ACC112 (cell line): ENCODE data around the gene FBN3.
"Not testable (repeated sequence)": the region's sequence is repeated elsewhere in the genome, so short reads cannot be mapped to it uniquely, and the experiment has no call there.

Experiments used
- H2AFZ ChIP-seq: fragments of 200-600 bp; sonication (generic); one replicate; pipeline ENCODE4 v1.6.0; 2017; ENCODE audit warnings: antibody characterized with exemption, low read length; ENCODE audit not compliant: unreplicated experiment
- H3K27ac ChIP-seq: fragments of 200-600 bp; sonication (generic); 2 replicates; pipeline ENCODE4 v1.5.1; 2014; ENCODE audit warnings: low read depth, mild to moderate bottlenecking, antibody characterized with exemption, low read length, moderate library complexity
- H3K27me3 ChIP-seq: fragments of 200-600 bp; sonication (generic); 2 replicates; pipeline ENCODE4 v1.6.1; 2014; ENCODE audit warnings: mild to moderate bottlenecking, antibody characterized with exemption, low read length, moderate library complexity, mixed read lengths; ENCODE audit not compliant: insufficient read depth
- H3K36me3 ChIP-seq: fragments of 200-600 bp; sonication (generic); 2 replicates; pipeline ENCODE4 v1.6.1; 2016; ENCODE audit warnings: mild to moderate bottlenecking, antibody characterized with exemption, low read length, moderate library complexity, mixed read lengths; ENCODE audit not compliant: insufficient read depth
- H3K4me1 ChIP-seq: fragments of 200-600 bp; sonication (generic); one replicate; pipeline ENCODE4 v1.6.1; 2016; ENCODE audit warnings: low read length, mixed read lengths; ENCODE audit not compliant: insufficient read depth, unreplicated experiment, control insufficient read depth
- H3K4me3 ChIP-seq: fragments of 200-600 bp; sonication (generic); 2 replicates; pipeline ENCODE4 v1.5.1; 2014; ENCODE audit warnings: mild to moderate bottlenecking, low read depth, low read length
- H3K79me2 ChIP-seq: fragments of 200-600 bp; sonication (generic); one replicate; pipeline ENCODE4 v1.6.0; 2016; ENCODE audit warnings: low read length; ENCODE audit not compliant: control insufficient read depth, unreplicated experiment, insufficient read depth

Gene FBN3

GRCh38 chr19:8033287-8034177, 115.9 kb downstream of the FBN3 start:
- H2AFZ ChIP-seq, H3K4me3 ChIP-seq, H3K4me1 ChIP-seq, H3K79me2 ChIP-seq, H3K27ac ChIP-seq, H3K27me3 ChIP-seq, H3K36me3 ChIP-seq: not testable (repeated sequence)

GRCh38 chr19:8030960-8031359, 118.4 kb downstream of the FBN3 start:
- Histone ChIP-seq H2AFZ (no peak overlapping the region), H3K27me3 (no peaks in the 10 kb centered on the region), H3K36me3 (no peaks in the 10 kb centered on the region), H3K4me3 (no peak overlapping the region), H3K27ac (no peak overlapping the region), H3K79me2 (no peaks in the 10 kb centered on the region), H3K4me1 (peaks cover 3% of the 10 kb centered on the region)

GRCh38 chr19:8028951-8029491, 120.4 kb downstream of the FBN3 start:
- Histone ChIP-seq H3K27ac (no peak overlapping the region), H2AFZ (no peak overlapping the region), H3K79me2 (no peaks in the 10 kb centered on the region), H3K36me3 (no peaks in the 10 kb centered on the region), H3K27me3 (no peaks in the 10 kb centered on the region), H3K4me3 (no peak overlapping the region), H3K4me1 (peaks cover 3% of the 10 kb centered on the region)

GRCh38 chr19:8025316-8025715, 124.1 kb downstream of the FBN3 start:
- Histone ChIP-seq H2AFZ (no peak overlapping the region), H3K4me3 (no peak overlapping the region), H3K27ac (no peak overlapping the region), H3K4me1 (peaks cover 3% of the 10 kb centered on the region), H3K79me2 (no peaks in the 10 kb centered on the region), H3K36me3 (no peaks in the 10 kb centered on the region), H3K27me3 (no peaks in the 10 kb centered on the region)

GRCh38 chr19:8024256-8024655, 125.1 kb downstream of the FBN3 start:
- H2AFZ ChIP-seq, H3K27ac ChIP-seq, H3K79me2 ChIP-seq, H3K4me1 ChIP-seq, H3K27me3 ChIP-seq, H3K4me3 ChIP-seq, H3K36me3 ChIP-seq: not testable (repeated sequence)

GRCh38 chr19:8023371-8023770, 126.0 kb downstream of the FBN3 start:
- H3K27me3 ChIP-seq, result no peaks in the 10 kb centered on the region
- no peak overlapping the region for H3K4me3 ChIP-seq
- no peaks in the 10 kb centered on the region for H3K79me2 ChIP-seq
- no peak overlapping the region for H2AFZ ChIP-seq
- no peaks in the 10 kb centered on the region for H3K36me3 ChIP-seq
- H3K27ac ChIP-seq, result no peak overlapping the region
- no peaks in the 10 kb centered on the region for H3K4me1 ChIP-seq

GRCh38 chr19:8022275-8022674, 127.1 kb downstream of the FBN3 start:
- Histone ChIP-seq H3K36me3 (no peaks in the 10 kb centered on the region), H3K27me3 (no peaks in the 10 kb centered on the region), H3K4me1 (no peaks in the 10 kb centered on the region)

GRCh38 chr19:8021374-8021773, 128.0 kb downstream of the FBN3 start:
- H2AFZ ChIP-seq, result no peak overlapping the region
- no peaks in the 10 kb centered on the region for H3K4me1 ChIP-seq
- H3K4me3 ChIP-seq, result no peak overlapping the region
- H3K27ac ChIP-seq, result no peak overlapping the region
- H3K36me3 ChIP-seq, result no peaks in the 10 kb centered on the region
- no peaks in the 10 kb centered on the region for H3K27me3 ChIP-seq
- no peaks in the 10 kb centered on the region for H3K79me2 ChIP-seq

More at GRCh38 chr19:8022275-8022674, 127.1 kb downstream of the FBN3 start:
- H2AFZ ChIP-seq, result no peak overlapping the region
- H3K27ac ChIP-seq, result no peak overlapping the region
- H3K79me2 ChIP-seq, result no peaks in the 10 kb centered on the region
- no peak overlapping the region for H3K4me3 ChIP-seq

- Histone ChIP-seq H3K27ac (no peak overlapping the region), H3K79me2 (no peaks in the 10 kb centered on the region), H3K4me3 (no peak overlapping the region), H3K4me1 (no peaks in the 10 kb centered on the region), H2AFZ (no peak overlapping the region), H3K27me3 (no peaks in the 10 kb centered on the region), H3K36me3 (no peaks in the 10 kb centered on the region)
Observed at GRCh38 chr19:8020681-8021080, 128.7 kb downstream of the FBN3 start.

- H3K4me3 ChIP-seq, result no peak overlapping the region
- H3K79me2 ChIP-seq, result no peaks in the 10 kb centered on the region
- no peak overlapping the region for H2AFZ ChIP-seq
- H3K36me3 ChIP-seq, result no peaks in the 10 kb centered on the region
- no peak overlapping the region for H3K27ac ChIP-seq
- H3K27me3 ChIP-seq, result no peaks in the 10 kb centered on the region
- no peaks in the 10 kb centered on the region for H3K4me1 ChIP-seq
Observed at GRCh38 chr19:8017808-8018207, 131.6 kb downstream of the FBN3 start.
